GM21381 (cell line): ENCODE data around the gene GOLIM4.

Experiments used
- ATAC-seq: cut with Tn5 transposase; IDR thresholded peaks from one replicate; pipeline ENCODE4 v1.9.1; 2021; ENCODE audit warnings: mild to moderate bottlenecking, moderate library complexity; ENCODE audit not compliant: unreplicated experiment

Gene GOLIM4

GRCh38 chr3:168001244-168001643 is 94.5 kb downstream of the GOLIM4 start:
- no peak for ATAC-seq

DNA sequence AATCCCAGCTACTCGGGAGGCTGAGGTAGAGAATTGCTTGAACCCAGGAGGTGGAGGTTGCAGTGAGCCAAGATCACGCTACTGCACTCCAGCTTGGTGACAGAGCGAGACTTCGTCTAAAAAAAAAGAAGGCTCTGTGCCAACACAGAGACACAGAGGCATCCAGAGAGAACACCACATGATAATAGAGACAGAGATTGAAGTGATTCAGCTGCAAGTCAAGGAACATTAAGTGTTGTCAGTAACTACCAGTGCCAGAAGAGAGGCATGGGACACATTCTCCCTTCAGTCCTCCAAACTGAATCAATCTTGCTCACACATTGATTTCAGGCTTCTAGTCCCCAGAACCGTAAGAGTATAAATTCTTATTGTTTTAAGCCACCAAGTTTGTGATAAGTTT is 97.5 kb downstream of the GOLIM4 start:
- ATAC-seq, result no peak

GRCh38 chr3:167996514-167996913 is 99.2 kb downstream of the GOLIM4 start:
- no peak for ATAC-seq

GRCh38 chr3:167992381-167992780 is 103.3 kb downstream of the GOLIM4 start:
- ATAC-seq, result no peak

DNA sequence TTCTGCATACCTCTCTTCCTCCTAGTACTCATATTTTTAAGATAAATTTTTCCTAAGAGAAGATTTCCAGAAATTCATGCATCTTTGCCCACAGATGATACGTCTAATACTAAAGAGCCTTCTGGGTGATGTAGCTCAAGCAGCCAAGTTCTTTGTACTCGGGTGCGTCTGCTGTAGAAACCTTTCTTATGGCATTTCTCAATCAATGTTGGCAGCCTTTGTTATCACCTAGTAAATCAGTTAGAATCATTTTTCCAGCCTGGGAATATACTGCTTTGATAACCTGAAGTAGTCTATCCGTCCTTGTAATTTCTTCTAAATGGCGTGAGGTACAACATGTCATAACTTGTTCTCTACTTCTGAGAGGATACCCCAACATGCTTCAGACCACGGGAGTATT is 104.5 kb downstream of the GOLIM4 start:
- no peak for ATAC-seq

DNA sequence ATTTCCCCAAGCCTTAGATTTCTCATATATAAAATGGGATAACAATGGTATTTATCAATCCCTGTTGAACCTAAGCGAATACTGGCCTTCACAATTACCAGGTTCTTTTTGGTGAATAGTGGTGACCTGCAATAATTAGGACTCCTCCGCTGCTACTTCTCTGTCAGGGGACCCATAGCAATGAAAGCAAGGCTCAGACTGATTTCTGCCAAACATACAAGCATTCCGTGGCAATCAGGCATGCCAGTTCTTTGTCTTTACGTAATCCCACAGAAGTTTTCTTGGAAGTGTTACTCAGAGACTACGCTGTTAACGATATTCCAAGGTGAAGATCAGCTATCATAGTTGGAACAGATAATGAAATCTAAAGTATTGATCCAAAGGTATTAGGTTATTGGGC is 105.7 kb downstream of the GOLIM4 start:
- no peak for ATAC-seq

GRCh38 chr3:167989066-167989465 is 106.7 kb downstream of the GOLIM4 start:
- ATAC-seq, result no peak

- no peak for ATAC-seq
Measured at GRCh38 chr3:167983583-167983982, 112.1 kb downstream of the GOLIM4 start.

- no peak for ATAC-seq
Measured at GRCh38 chr3:167978486-167978885, 117.2 kb downstream of the GOLIM4 start.

GRCh38 chr3:167978071-167978470 is 117.7 kb downstream of the GOLIM4 start:
- ATAC-seq, result no peak

DNA sequence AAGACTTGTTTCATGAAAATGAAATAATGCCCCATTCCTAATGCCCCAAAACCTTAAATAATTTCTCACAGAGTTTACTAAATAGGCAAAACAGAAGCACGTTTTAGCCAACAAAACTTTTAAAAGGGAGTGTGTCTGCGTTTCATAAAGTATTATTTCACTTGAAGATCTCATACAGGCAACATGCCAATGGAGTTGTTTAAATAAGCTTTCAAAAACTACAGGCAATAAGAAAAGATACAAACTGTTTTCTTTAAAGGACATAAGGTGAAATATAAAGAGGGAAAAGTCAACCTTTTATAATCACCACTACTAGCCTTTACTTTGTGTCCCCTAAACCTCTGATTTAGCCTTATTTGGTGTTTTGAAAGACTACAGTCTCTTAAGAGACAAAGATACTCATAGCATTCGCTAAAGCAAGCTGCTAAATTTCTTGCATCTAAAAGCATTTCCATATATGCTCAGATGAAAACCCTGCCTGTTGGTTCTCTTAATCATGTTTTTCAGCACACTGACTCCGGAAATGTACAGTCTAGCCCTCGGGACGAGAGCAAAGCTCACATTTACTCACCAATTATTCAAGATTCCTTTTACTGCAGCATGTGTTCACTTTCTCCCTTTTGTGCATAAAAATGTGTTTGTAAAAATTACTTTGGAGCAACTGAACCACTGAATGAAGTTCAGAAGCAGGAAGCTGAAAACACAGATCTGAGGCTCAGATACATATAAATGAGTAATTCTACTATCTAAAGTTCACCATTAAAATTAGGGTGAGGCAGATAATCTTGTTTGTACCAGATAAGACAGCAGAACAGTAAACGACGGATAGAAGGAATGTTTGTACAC is 119.0 kb downstream of the GOLIM4 start:
- no peak for ATAC-seq

GRCh38 chr3:167973901-167974300 is 121.8 kb downstream of the GOLIM4 start:
- ATAC-seq, result no peak

- ATAC-seq, result no peak
Measured at GRCh38 chr3:167973046-167973445, 122.7 kb downstream of the GOLIM4 start.

DNA sequence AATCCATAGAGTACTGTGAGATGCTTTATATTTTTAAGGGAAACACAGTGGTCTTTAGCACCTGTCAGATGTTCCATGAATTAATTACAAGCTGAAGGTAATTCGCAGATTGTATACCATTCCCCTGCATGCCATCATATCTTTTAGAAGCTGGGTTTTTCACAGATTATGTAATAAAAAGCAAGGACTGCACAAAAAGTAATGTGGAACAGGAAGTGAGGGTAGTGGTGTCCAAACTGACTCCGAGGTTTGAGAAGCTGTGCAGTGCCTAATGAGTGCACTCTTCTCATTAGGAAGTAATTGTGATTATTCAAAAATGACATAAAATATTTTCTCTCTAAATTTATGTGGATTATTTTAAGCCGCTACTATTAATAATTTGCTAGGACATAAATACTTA is 123.2 kb downstream of the GOLIM4 start:
- ATAC-seq, result no peak

DNA sequence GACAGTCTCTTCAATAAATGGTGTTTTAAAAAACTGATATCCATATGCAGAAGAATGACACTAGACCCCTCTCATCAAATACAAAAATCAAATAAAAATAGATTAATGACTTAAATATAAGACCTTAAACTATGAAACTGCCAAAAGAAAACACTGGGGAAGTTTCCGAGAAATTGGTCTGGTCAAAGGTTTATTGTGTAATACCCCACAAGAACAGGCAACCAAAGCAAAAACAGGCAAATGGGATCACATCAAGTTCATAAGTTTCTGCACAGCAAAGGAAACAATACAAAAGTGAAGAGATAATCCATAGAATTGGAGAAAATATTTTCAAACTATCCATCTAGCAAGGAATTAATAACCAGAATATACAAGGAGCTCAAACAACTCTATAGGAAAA is 126.2 kb downstream of the GOLIM4 start:
- no peak for ATAC-seq

DNA sequence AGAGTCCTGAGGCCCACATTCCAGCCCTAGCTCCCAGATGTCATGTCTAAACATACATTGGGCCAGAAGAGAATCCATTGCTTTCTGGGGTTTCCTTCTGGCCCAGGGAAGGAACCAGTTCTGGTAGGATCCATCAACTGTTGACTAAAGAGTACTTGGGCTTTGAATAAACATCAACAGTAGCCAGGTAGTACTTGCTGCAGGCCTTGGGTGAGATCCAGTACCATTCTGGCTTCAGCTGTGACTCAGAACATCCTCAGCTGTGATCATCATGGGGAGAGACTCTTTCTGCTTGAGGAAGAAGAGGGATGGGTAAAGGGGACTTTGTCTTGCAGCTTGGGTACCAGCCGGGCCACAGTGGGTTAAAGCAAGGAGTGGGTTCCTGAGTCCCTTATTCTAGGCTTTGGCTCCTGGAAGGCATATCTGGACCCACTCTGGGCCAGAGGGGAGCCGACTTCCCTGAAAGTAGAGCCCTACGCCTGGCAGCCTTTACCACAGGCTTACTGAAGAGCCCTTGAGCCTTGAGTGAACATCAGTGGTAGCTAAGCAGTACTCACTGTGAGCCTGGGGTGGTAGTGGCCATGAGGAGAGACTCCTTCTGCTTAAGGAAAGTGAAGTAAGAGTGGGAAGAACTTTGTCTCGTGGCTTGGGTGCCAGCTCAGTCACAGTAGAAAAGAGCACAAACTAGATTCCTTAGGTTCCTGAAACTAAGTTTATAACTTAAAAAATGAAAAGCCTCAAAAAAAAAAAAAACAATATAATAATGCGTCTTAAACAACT is 128.3 kb downstream of the GOLIM4 start:
- ATAC-seq, result no peak
